GM21360 (cell line): ENCODE results near the gene CEACAM18.
"Not testable (repeated sequence)": the region's sequence is repeated elsewhere in the genome, so short reads cannot be mapped to it uniquely, and the experiment has no call there.

ENCODE experiments used
- ATAC-seq: cut with Tn5 transposase; IDR thresholded peaks from one replicate; pipeline ENCODE4 v1.9.1; 2021; ENCODE audit warnings: mild to moderate bottlenecking, moderate library complexity; ENCODE audit not compliant: unreplicated experiment

The CEACAM18 gene

DNA sequence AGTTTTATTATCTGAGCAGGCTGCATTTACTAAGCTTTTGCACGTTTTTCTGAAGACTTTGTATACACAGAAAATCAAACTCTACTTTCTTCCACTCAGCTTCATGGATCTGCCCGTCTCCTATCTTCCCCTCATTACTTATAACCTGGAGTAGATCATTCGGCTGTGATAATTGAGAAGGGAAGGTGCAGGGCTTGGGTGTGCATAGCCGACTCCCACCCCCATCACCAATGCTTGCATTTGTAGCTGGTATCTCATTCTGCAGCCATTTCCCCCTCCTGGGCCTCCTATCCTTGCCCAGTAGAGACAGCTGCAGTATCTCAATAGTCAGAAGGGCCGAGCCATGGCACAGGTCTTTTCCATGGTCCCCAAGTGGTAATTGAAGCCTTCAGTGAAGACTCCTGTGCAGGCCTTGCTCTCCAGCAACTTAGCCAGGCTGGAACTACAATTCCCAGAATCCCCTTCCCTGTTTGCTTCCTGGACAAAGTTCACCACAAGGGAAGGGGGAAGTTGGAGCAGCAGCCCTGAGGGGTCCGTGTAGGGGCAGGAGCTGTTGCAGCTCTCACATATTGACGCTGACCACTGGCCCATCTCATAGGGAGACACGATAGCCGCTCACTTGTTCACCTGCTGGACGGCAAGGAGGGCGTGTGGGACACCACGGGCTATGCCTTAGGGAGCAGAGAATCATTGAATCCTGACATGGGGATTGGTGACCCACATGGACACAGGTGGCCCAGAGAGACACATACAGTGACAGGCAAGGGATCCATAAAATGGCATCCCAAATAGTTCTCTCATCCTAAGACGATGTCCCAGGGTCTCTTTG, 18.0 kb upstream of the CEACAM18 start:
- no peak for ATAC-seq

GRCh38 chr19:51461723-51462161, 16.6 kb upstream of the CEACAM18 start:
- no peak for ATAC-seq

- ATAC-seq: no peak
These were observed 16.1 kb upstream of the CEACAM18 start for GRCh38 chr19:51462276-51462675.

- no peak for ATAC-seq
These were observed 15.7 kb upstream of the CEACAM18 start for GRCh38 chr19:51462681-51463080.

DNA sequence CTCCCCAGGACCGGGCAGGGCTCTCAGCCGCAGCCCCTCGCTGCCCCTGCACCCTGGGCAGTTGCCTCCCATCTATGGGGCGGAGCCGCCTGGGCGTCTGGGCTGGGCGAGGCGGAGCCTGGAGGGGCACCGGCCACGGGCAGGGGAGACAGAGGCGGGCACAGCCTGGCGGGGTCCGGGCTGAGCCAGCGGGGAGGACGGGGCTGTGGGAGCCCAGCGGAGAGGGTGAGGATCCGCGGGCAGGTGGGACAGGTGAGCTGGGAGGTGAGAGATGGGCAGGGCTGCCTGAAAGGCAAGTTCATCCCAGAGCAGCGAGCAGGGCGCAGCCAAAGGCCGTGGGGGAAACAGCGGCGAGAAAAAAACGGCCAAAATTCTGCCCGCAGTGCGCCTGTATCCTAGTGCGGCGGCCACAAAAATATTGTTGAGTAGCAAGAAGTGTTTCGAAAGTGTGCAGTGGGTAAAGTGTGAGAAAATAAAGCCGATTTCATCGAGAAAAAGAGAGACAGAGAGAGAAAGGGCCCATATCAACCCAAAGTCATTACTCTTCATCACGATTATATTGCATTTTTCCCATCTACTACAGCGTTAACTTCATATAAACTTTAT, 14.3 kb upstream of the CEACAM18 start:
- not testable (repeated sequence) for ATAC-seq

- ATAC-seq: no peak
These were observed 11.6 kb upstream of the CEACAM18 start for GRCh38 chr19:51466723-51467122.

DNA sequence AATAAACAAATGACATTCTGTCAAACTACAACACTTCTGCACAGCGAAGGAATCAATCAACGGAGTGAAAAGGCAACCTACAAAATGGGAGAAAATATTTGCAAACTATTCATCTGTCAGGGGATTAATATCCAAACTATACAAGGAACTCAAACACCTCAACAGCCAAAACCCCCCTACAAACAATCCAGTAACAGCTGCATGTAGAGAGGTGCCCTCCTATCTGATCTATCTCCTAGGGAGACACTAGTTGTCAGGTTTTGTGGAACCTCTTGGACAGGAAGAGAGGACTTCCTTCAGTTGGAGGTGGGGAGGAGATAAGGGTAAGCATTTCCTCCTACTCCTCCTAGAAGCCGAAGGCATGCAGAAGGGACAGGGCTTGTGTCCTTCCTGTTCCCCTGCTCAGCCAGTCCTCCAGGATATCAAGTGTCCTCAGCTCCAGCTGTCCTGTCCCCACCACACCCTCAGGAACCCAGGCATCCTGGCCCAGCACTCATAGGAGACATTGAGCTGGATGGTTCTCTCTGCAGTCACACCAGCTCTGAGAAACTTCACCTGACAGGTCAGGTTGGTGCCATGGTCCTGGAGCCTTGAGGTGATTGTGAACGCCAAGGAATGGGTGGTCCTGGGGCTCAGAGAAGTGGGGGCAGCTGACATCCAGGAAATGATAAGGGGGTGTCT, 10.3 kb upstream of the CEACAM18 start:
- no peak for ATAC-seq

- no peak for ATAC-seq
These were observed 9.8 kb upstream of the CEACAM18 start for GRCh38 chr19:51468545-51468920.

GRCh38 chr19:51469162-51469561, 9.2 kb upstream of the CEACAM18 start:
- ATAC-seq: no peak

- ATAC-seq: no peak
These were observed 8.7 kb upstream of the CEACAM18 start for GRCh38 chr19:51469629-51470028.

DNA sequence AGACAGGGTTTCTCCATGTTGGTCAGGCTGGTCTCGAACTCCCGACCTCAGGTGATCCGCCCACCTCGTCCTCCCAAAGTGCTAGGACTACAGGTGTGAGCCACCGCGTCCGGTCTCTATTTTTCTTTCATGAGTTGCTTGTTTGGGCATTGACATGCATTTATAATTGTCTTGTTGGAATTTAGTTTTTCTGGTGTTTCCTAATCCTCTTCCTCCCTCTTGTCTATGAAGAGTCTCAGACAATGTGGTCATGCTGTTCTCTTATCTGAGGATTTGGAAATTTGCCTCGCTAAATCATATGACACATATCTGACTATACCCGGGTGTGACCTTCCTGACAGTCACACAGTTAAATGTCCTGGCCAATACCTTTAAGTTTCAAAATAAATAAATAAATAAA, 7.4 kb upstream of the CEACAM18 start:
- ATAC-seq: no peak

DNA sequence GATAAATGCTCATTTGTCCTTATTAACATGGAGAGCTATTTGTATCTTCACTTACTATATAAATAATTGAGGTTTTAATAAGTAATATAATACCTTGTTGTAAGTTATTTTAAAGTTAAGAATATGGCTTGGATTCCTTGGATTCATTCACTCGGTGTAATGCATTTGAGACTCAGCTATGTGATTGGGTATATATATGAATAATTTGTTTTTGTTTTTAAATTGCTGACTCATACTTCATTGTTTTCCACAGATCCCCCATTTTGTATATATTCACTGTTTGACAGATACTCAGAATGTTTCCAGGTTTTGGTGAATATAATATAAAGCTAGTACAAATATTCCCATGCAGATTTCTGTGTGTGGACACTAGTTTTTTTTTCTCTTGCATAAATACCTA, 6.8 kb upstream of the CEACAM18 start:
- no peak for ATAC-seq

DNA sequence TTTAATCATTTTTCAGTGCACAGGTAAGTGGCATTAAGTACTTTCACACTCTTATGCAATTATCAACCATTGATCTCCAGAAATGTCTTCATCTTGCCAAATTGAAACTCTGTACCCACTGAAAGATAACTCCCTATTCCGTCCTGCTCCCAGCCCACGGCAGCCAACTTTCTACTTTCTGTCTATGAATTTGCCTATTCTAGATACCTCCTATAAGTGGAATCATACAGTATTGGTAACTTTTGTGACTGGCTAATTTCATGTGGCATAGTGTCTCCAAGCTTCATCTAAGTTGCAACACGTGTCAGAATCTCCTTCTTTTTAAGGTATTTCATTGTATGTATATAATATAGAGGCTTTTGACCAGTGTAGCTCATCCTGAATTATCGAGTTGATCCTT, 5.7 kb upstream of the CEACAM18 start:
- ATAC-seq: no peak

GRCh38 chr19:51473009-51473707, 5.2 kb upstream of the CEACAM18 start:
- ATAC-seq: no peak

DNA sequence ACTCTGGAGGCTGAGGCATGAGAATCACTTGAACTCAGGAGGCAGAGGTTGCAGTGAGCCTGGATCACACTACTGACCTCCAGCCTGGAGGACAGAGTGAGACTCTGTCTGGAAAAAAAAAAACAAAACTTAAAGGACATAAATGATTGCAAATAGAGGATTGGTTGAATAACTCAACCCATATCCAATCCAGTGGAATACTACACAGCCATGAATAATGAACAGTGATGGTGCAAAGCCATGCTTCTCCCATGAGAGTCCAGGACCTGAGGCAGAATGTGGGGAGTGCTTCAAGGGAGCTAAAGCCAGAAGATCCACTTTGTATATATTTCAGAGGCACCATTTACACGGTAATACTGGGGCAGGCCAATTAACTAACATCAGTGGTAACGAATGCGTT, 2.2 kb upstream of the CEACAM18 start:
- ATAC-seq: no peak

DNA sequence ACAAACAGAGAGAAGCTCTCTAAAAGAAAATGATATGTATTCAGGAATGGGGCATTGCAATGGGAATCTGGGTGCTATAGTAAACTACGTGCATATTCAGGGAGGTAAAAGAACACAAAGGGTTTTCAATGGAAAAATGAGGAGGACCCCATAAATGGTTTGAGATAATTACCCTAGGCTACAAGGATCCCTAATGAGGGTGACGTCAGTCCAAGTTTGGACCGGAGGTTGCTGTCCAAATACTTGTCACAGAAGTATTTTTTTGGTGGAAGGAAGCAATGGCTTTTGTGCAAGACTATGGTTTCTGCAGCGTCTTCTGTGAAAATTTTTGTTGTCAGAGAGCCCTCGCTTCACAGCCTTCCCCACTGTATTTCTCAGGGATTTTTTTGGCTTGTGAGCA, 995 bp upstream of the CEACAM18 start:
- ATAC-seq: no peak

- no peak for ATAC-seq
These were observed 1.4 kb downstream of the CEACAM18 start for GRCh38 chr19:51479531-51480331.

DNA sequence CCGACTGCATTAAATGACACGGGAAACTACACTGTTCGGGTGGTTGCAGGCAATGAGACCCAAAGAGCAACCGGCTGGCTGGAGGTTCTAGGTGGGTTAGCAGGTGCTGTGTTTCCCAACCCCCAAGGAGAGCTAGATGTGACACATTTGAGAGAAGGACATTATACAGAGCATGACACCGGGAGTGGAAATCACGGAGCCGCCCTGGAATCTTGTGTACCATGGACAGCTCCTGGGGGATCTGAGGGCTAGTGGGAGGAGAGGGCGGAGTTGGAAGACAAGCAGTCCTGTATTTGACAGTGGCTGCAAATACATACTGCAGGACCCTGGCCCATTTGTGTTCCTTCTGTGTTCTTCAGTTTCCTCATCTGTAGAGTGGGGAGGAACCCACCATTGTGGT, 2.3 kb downstream of the CEACAM18 start:
- no peak for ATAC-seq

GRCh38 chr19:51485960-51486660, 7.8 kb downstream of the CEACAM18 start:
- no peak for ATAC-seq

DNA sequence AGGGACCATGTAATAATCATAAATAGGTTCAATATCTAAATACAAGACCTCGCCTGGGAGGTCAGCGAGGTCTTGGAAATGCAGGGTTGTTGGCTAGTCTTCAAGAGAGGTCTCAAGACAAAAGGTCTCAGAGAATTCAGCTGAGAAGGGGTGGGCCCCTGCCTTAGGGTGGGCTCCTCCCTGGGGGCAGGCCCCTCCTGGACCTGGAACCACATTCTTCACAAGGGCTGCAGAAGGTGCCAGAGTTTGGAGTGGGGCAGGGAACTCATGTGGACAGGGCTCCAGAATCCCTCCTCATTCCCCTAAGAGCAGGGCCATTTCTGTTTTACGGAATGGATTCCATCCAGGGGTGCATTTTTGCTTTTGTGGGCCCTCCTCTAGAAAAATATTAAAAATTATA, 10.2 kb downstream of the CEACAM18 start:
- ATAC-seq: no peak
